CD8-positive, alpha-beta memory T cell (primary cell): ENCODE results near the gene TNFSF8. TPM values are rescaled to one million over a fixed set of nuclear protein-coding genes. Genes with fewer than 3 reads are reported as not detected.

Experiments used
- CTCF ChIA-PET: fragments of 350-600 bp; sonication (Branson Sonifier 250); formaldehyde crosslinking; loops from one replicate; lab custom pipeline; 2021; ENCODE audit warnings: antibody characterized with exemption; lab: Charles Lee
- POLR2A ChIA-PET: fragments of 350-600 bp; sonication (Branson Sonifier 250); formaldehyde crosslinking; loops from one replicate; lab custom pipeline; 2021; ENCODE audit warnings: antibody characterized with exemption; lab: Charles Lee
- DNase-seq, 5 donors: peaks; one replicate each; pipeline versions ENCODE4 v3.0.0 to v3.0.0-alpha.2; 2020 to 2022; ENCODE audit warnings: mixed read lengths in 1 of 5
- H3K27ac ChIP-seq: one replicate; pipeline ENCODE4 v1.7.0; 2013; ENCODE audit warnings: low read depth, mild to moderate bottlenecking, low read length, moderate library complexity
- H3K27me3 ChIP-seq: 2 replicates; pipeline ENCODE4 v1.7.0; 2013; ENCODE audit warnings: low read length, mild to moderate bottlenecking; ENCODE audit not compliant: insufficient read depth, poor library complexity, severe bottlenecking
- H3K36me3 ChIP-seq: 2 replicates; pipeline ENCODE4 v1.7.0; 2013; ENCODE audit warnings: mild to moderate bottlenecking, low read length, moderate library complexity; ENCODE audit not compliant: insufficient read depth
- H3K4me1 ChIP-seq: 2 replicates; pipeline ENCODE4 v1.7.0; 2013; ENCODE audit warnings: mild to moderate bottlenecking, low read length, moderate library complexity; ENCODE audit not compliant: insufficient read depth
- H3K4me3 ChIP-seq: 2 replicates; pipeline ENCODE4 v1.7.0; 2013; ENCODE audit warnings: mild to moderate bottlenecking, low read length
- H3K9me3 ChIP-seq: 2 replicates; pipeline ENCODE4 v1.7.0; 2013; ENCODE audit warnings: mild to moderate bottlenecking, low read length
- H3K27ac Mint-ChIP-seq, 8 donors: one replicate each; pipeline ENCODE4 v1.8.0; 2020 to 2021; ENCODE audit warnings: mixed read lengths in 8 of 8, mild to moderate bottlenecking in 6 of 8, inconsistent platforms in 3 of 8, moderate library complexity in 3 of 8
- H3K27me3 Mint-ChIP-seq, 2 donors: one replicate each; pipeline ENCODE4 v1.8.0; 2020 to 2021; ENCODE audit warnings: mixed read lengths in 2 of 2, mild to moderate bottlenecking in 1 of 2, moderate library complexity in 1 of 2
- H3K36me3 Mint-ChIP-seq, 3 donors: one replicate each; pipeline ENCODE4 v1.8.0; 2020 to 2021; ENCODE audit warnings: mixed read lengths in 3 of 3, inconsistent platforms in 1 of 3, mild to moderate bottlenecking in 1 of 3
- H3K4me1 Mint-ChIP-seq, 3 donors: one replicate each; pipeline ENCODE4 v1.8.0; 2020 to 2021; ENCODE audit warnings: mixed read lengths in 3 of 3, inconsistent platforms in 1 of 3, mild to moderate bottlenecking in 1 of 3
- H3K4me3 Mint-ChIP-seq, 7 donors: one replicate each; pipeline ENCODE4 v1.8.0; 2020 to 2021; ENCODE audit warnings: mixed read lengths in 7 of 7, mild to moderate bottlenecking in 6 of 7, moderate library complexity in 4 of 7, inconsistent platforms in 2 of 7
- H3K9me3 Mint-ChIP-seq, 5 donors: one replicate each; pipeline ENCODE4 v1.8.0; 2020 to 2022; ENCODE audit warnings: mixed read lengths in 5 of 5, mild to moderate bottlenecking in 3 of 5, moderate library complexity in 2 of 5, inconsistent platforms in 1 of 5
- polyA plus RNA-seq: library from polyadenylated mRNA; unstranded; fragments of 300-500 nt; fragmentation: Illumina TruSeq; gene quantifications from one replicate; pipeline ENCODE4 v1.2.3, GENCODE V29; 2021
- total RNA-seq, 2 experiments: library from RNA; stranded (reverse); gene quantifications; one replicate each; pipeline ENCODE4 v1.2.3, GENCODE V29; 2021

TNFSF8 gene
- total and polyA plus RNA-seq, 3 experiments from 2014 or later = 72.6 to 83.6 (median 73.2) TPM

- no peaks in the 10 kb centered on the region for H3K27me3 Mint-ChIP-seq
- H3K4me3 Mint-ChIP-seq = peak overlapping the region in 6 of 7 donors; percentile 29 to 65 (median 52)
- Histone ChIP-seq H3K27me3 (no peaks in the 10 kb centered on the region), H3K9me3 (peaks cover 5% of the 10 kb centered on the region), H3K4me1 (peaks cover 18% of the 10 kb centered on the region), H3K36me3 (no peaks in the 10 kb centered on the region), H3K27ac (no peak overlapping the region), H3K4me3 (peak overlapping the region; percentile 43)
- CTCF ChIA-PET = interaction anchor here (1.5 to 1.6 kb wide), 2 partner anchors 19 to 29 kb away, joined by 3 to 5 read pairs; no protein-coding TSS in a partner anchor
- H3K36me3 Mint-ChIP-seq = peaks cover 7 to 50% (median 26%) of the 10 kb centered on the region in 3 donors
- H3K9me3 Mint-ChIP-seq = peaks cover 25 to 57% (median 42%) of the 10 kb centered on the region in 5 donors
- peaks cover 26 to 36% (median 34%) of the 10 kb centered on the region in 3 donors for H3K4me1 Mint-ChIP-seq
- peak overlapping the region in 5 of 8 donors; percentile 60 to 75 (median 64) for H3K27ac Mint-ChIP-seq
- peak in 2 of 5 donors; percentile 6 to 21 for DNase-seq
- POLR2A ChIA-PET = interaction anchor here (1.0 kb wide), 1 partner anchor 29 kb away, joined by 6 read pairs; no protein-coding TSS in a partner anchor
These were observed 60.5 kb downstream of the TNFSF8 start for GRCh38 chr9:114869845-114870244.

DNA sequence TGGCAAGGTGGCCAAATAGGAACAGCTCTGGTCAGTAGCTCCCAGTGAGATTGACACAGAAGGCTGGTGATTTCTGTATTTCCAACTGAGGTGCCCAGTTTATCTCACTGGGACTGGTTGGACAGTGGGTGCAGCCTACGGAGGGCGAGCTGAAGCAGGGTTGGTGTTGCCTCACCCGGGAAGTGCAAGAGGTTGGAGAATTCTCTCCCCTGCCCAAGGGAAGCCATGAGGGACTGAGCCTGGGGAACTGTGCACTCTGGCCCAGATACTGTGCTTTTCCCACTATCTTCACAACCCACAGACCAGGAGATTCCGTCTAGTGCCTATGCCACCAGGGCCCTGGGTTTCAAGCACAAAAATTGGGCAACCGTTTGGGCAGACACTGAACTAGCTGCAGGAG is 61.0 kb downstream of the TNFSF8 start:
- H3K27ac Mint-ChIP-seq = peak overlapping the region in 7 of 8 donors; percentile 57 to 83 (median 64)
- peaks cover 5% of the 10 kb centered on the region for H3K9me3 ChIP-seq
- H3K4me1 ChIP-seq = peaks cover 18% of the 10 kb centered on the region
- ChIA-PET CTCF (interaction anchor here (1.5 to 1.6 kb wide), 2 partner anchors 19 to 29 kb away, joined by 3 to 5 read pairs; no protein-coding TSS in a partner anchor), POLR2A (interaction anchor here (1.0 kb wide), 1 partner anchor 30 kb away, joined by 6 read pairs; no protein-coding TSS in a partner anchor)
- no peak overlapping the region for H3K27ac ChIP-seq
- H3K27me3 Mint-ChIP-seq = no peaks in the 10 kb centered on the region
- H3K4me1 Mint-ChIP-seq = peaks cover 26 to 36% (median 34%) of the 10 kb centered on the region in 3 donors
- H3K36me3 Mint-ChIP-seq = peaks cover 7 to 46% (median 25%) of the 10 kb centered on the region in 3 donors
- no peak for DNase-seq
- peak overlapping the region in 6 of 7 donors; percentile 15 to 65 (median 42) for H3K4me3 Mint-ChIP-seq
- H3K4me3 ChIP-seq = peak overlapping the region; percentile 34
- H3K36me3 ChIP-seq = no peaks in the 10 kb centered on the region
- H3K9me3 Mint-ChIP-seq = peaks cover 25 to 53% (median 41%) of the 10 kb centered on the region in 5 donors
- H3K27me3 ChIP-seq = no peaks in the 10 kb centered on the region

- POLR2A ChIA-PET = interaction anchor here (0.6 to 1.7 kb wide), 2 partner anchors 31 to 293 kb away, joined by 3 to 4 read pairs; no protein-coding TSS in a partner anchor
These were observed 63.1 kb downstream of the TNFSF8 start for GRCh38 chr9:114867327-114867726.

DNA sequence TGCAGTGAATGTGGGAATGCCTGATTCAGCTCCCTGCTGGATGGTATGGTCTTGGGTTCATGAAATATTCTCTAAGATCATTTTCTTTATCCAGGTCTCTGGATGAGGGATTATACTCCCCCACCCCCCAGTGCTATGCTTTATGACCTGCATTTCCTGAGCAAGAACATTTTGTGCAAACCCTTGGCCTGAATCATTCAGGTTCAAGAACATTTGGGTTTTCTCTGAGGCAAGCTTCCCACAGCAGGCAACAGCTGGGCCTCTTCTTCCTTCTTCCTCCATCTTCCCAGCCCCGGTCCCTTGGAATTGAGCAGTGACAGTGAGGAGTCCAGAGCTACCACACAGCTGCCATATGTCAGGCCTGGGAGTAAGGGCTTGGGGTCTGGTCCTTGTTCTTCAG is 65.9 kb downstream of the TNFSF8 start:
- Histone ChIP-seq H3K9me3 (peaks cover 4% of the 10 kb centered on the region), H3K36me3 (no peaks in the 10 kb centered on the region), H3K27me3 (no peaks in the 10 kb centered on the region), H3K4me1 (peaks cover 5% of the 10 kb centered on the region), H3K4me3 (no peak overlapping the region), H3K27ac (no peak overlapping the region)
- Mint-ChIP-seq H3K27me3 (no peaks in the 10 kb centered on the region), H3K27ac (no peak overlapping the region), H3K4me1 (peaks cover 11 to 14% (median 14%) of the 10 kb centered on the region in 3 donors), H3K36me3 (peaks cover 0 to 6% (median 4%) of the 10 kb centered on the region in 3 donors), H3K9me3 (peaks cover 3 to 7% (median 5%) of the 10 kb centered on the region in 5 donors), H3K4me3 (no peak overlapping the region)
- POLR2A ChIA-PET = no interaction called here
- CTCF ChIA-PET = no interaction called here
- DNase-seq = no peak

More at GRCh38 chr9:114867327-114867726, 63.1 kb downstream of the TNFSF8 start:
- Mint-ChIP-seq H3K4me1 (peaks cover 24 to 36% (median 34%) of the 10 kb centered on the region in 3 donors), H3K27ac (no peak overlapping the region), H3K4me3 (no peak overlapping the region), H3K9me3 (peaks cover 11 to 32% (median 21%) of the 10 kb centered on the region in 5 donors), H3K27me3 (no peaks in the 10 kb centered on the region), H3K36me3 (peaks cover 0 to 25% (median 12%) of the 10 kb centered on the region in 3 donors)
- Histone ChIP-seq H3K9me3 (peaks cover 5% of the 10 kb centered on the region), H3K27ac (no peak overlapping the region), H3K4me3 (no peak overlapping the region), H3K36me3 (no peaks in the 10 kb centered on the region), H3K27me3 (no peaks in the 10 kb centered on the region), H3K4me1 (peaks cover 18% of the 10 kb centered on the region)
- no peak for DNase-seq
- CTCF ChIA-PET = interaction anchor here (1.1 kb wide), 1 partner anchor 10 kb away, joined by 3 read pairs; no protein-coding TSS in a partner anchor

DNA sequence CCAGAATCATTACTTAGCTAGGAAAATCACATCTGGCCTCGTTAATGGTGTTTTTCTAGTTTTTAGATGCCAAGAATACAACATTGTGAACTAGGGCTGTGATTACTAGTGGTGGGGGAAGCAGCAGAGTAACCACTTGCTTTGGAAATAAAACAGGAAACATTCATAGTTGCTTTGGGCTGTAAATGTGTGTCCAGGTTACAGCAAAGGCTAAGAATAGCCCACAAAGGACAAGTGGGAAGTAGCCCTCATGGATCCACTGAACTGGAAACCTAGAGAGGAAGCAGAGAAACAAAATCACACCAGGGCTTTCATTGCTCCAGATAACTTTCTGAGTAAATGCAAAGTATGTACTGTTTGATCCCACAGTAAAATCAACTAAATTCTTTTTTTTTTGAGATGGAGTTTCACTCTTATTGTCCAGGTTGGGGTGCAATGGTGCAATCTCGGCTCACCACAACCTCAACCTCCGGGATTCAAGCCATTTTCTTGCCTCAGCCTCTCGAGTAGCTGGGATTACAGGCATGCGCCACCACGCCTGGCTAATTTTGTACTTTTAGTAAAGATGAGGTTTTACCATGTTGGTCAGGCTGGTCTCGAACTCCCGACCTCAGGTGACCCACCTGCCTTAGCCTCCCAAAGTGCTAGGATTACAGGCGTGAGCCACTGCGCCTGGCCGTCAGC is 68.3 kb downstream of the TNFSF8 start:
- Mint-ChIP-seq H3K4me3 (no peak overlapping the region), H3K4me1 (peaks cover 3 to 4% (median 3%) of the 10 kb centered on the region in 3 donors), H3K9me3 (peaks cover 0 to 2% (median 0%) of the 10 kb centered on the region in 5 donors), H3K27ac (no peak overlapping the region), H3K36me3 (peaks cover 0 to 8% (median 0%) of the 10 kb centered on the region in 3 donors), H3K27me3 (no peaks in the 10 kb centered on the region)
- no peak overlapping the region for H3K4me3 ChIP-seq
- H3K27ac ChIP-seq = no peak overlapping the region
- no peaks in the 10 kb centered on the region for H3K9me3 ChIP-seq
- DNase-seq = no peak
- no peaks in the 10 kb centered on the region for H3K4me1 ChIP-seq
- H3K36me3 ChIP-seq = no peaks in the 10 kb centered on the region
- H3K27me3 ChIP-seq = no peaks in the 10 kb centered on the region
- ChIA-PET CTCF (interaction anchor here (1.5 kb wide), 1 partner anchor 9 kb away, joined by 5 read pairs; no protein-coding TSS in a partner anchor), POLR2A (no interaction called here)

DNA sequence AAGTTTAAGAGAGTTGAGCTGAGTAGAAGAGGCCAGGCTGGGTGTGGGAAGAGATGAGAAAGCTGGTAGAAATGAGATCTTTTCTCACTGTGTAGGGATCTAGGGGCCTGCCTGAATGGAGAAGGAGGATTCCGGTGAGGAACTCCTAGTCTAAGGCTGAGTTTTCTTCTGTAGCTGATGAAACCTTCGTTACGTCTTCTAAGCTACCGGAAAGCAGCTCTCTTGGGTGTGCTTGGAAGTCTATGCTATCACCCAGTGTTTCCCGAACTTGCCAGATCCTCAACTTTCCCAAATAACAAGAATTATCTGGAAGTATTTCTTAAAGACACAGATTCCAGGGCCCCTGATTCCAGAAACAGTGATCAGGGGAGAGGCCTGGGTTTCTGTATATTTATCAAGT is 69.1 kb downstream of the TNFSF8 start:
- no peaks in the 10 kb centered on the region for H3K9me3 ChIP-seq
- H3K4me1 ChIP-seq = no peaks in the 10 kb centered on the region
- no peaks in the 10 kb centered on the region for H3K27me3 ChIP-seq
- H3K27me3 Mint-ChIP-seq = no peaks in the 10 kb centered on the region
- no peaks in the 10 kb centered on the region for H3K36me3 ChIP-seq
- no peak for DNase-seq
- ChIA-PET CTCF (interaction anchor here (1.5 kb wide), 1 partner anchor 10 kb away, joined by 5 read pairs; no protein-coding TSS in a partner anchor), POLR2A (no interaction called here)
- H3K4me3 ChIP-seq = no peak overlapping the region
- H3K36me3 Mint-ChIP-seq = peaks cover 0 to 8% (median 0%) of the 10 kb centered on the region in 3 donors
- H3K27ac Mint-ChIP-seq = no peak overlapping the region
- no peak overlapping the region for H3K4me3 Mint-ChIP-seq
- H3K27ac ChIP-seq = no peak overlapping the region
- peaks cover 0 to 4% (median 2%) of the 10 kb centered on the region in 3 donors for H3K4me1 Mint-ChIP-seq
- peaks cover 0 to 2% (median 0%) of the 10 kb centered on the region in 5 donors for H3K9me3 Mint-ChIP-seq

- H3K36me3 Mint-ChIP-seq = peaks cover 0 to 8% (median 0%) of the 10 kb centered on the region in 3 donors
- ChIA-PET POLR2A (no interaction called here), CTCF (interaction anchor here (1.5 kb wide), 1 partner anchor 11 kb away, joined by 5 read pairs; no protein-coding TSS in a partner anchor)
- no peaks in the 10 kb centered on the region for H3K27me3 Mint-ChIP-seq
- Histone ChIP-seq H3K4me3 (no peak overlapping the region), H3K36me3 (no peaks in the 10 kb centered on the region), H3K9me3 (no peaks in the 10 kb centered on the region), H3K27me3 (no peaks in the 10 kb centered on the region), H3K4me1 (no peaks in the 10 kb centered on the region), H3K27ac (no peak overlapping the region)
- no peak for DNase-seq
- H3K4me1 Mint-ChIP-seq = peaks cover 0 to 4% (median 2%) of the 10 kb centered on the region in 3 donors
- H3K27ac Mint-ChIP-seq = no peak overlapping the region
- no peak overlapping the region for H3K4me3 Mint-ChIP-seq
- H3K9me3 Mint-ChIP-seq = peaks cover 0 to 2% (median 0%) of the 10 kb centered on the region in 5 donors
These were observed 70.2 kb downstream of the TNFSF8 start for GRCh38 chr9:114860187-114860586.
